Peyer's patch (tissue), 4 donors: ENCODE results near the gene BEGAIN.

ENCODE experiments used
- POLR2A ChIP-seq, 2 donors: fragments of 450-650 bp; IDR thresholded peaks; one replicate each; pipeline ENCODE4 v1.5.1; 2017; ENCODE audit warnings: antibody characterized with exemption in 2 of 2, mild to moderate bottlenecking in 2 of 2, moderate library complexity in 2 of 2
- TF ChIP-seq, protein P1 (sequence below), 6 experiments: fragments of 450-650 bp in 4 of 6; fragments of 200-600 bp in 2 of 6; sonication (generic) in 1 of 6; IDR thresholded peaks; one replicate each; pipeline ENCODE4 v1.5.1; 2017 to 2019; ENCODE audit warnings: antibody characterized with exemption in 6 of 6, mild to moderate bottlenecking in 3 of 6, moderate library complexity in 1 of 6

DNA sequence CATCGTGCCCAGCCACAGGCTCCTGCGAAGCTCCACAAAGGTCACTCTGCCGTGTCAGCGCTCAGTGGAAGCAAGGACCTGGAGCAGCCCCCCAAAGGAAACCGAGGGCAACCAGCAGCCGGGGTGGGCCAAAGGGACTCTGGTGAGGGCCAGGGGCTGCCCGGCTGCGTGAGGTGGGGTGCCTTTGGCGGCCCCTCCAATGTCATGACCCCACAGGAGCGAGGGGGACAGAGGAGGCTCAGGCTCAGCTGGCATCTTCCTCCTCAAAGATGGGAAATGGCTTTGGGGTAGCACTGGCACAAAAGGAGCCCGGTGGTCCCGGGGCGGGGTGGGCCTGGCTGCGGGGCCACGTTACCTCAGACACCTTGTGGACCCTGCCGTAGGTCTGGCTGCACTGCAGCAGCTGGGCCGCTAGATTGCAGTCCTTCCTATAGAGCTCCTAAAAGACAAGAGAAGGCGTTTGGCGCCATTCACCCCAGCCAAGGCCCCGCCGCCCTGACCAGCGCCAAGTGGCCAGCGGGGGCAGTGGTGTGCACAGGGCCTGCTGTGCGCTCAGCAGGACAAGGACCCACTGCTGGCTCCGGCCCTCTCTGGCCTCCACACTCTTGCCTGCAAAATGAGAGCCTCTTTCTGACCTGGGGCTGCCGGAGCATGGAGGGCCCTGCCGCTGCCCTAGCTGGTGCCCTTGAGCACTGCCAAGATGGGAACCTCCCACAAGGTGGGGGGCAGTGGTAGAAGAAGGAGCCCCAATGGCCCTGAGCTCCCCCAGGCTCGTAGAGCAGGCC is 46.9 kb downstream of the BEGAIN start:
- TF ChIP-seq, protein P1, sequence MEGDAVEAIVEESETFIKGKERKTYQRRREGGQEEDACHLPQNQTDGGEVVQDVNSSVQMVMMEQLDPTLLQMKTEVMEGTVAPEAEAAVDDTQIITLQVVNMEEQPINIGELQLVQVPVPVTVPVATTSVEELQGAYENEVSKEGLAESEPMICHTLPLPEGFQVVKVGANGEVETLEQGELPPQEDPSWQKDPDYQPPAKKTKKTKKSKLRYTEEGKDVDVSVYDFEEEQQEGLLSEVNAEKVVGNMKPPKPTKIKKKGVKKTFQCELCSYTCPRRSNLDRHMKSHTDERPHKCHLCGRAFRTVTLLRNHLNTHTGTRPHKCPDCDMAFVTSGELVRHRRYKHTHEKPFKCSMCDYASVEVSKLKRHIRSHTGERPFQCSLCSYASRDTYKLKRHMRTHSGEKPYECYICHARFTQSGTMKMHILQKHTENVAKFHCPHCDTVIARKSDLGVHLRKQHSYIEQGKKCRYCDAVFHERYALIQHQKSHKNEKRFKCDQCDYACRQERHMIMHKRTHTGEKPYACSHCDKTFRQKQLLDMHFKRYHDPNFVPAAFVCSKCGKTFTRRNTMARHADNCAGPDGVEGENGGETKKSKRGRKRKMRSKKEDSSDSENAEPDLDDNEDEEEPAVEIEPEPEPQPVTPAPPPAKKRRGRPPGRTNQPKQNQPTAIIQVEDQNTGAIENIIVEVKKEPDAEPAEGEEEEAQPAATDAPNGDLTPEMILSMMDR (IDR thresholded peaks at IDR 0.05), result peak in 2 of 6 experiments; percentile 10 to 23
- no peak for TF ChIP-seq POLR2A (IDR thresholded peaks at IDR 0.05)
